Endothelial cell of umbilical vein (primary cell): ENCODE data around the gene OSBPL8.

Source experiments
- MYC ChIP-seq: IDR thresholded peaks from one replicate; pipeline ENCODE4 v1.6.1; 2011; ENCODE audit warnings: mild to moderate bottlenecking, low read depth, low read length
- POLR2A ChIP-seq: IDR thresholded peaks from 2 replicates; pipeline ENCODE4 v1.6.1; 2012; ENCODE audit warnings: low read depth, mild to moderate bottlenecking, control low read depth, low read length
- POLR2AphosphoS5 ChIP-seq: IDR thresholded peaks from 2 replicates; pipeline ENCODE4 v1.6.1; 2012; ENCODE audit warnings: low read depth, mild to moderate bottlenecking, control low read depth, low read length, moderate library complexity; ENCODE audit not compliant: insufficient read depth
- TF ChIP-seq, protein P1 (sequence below), 2 donors: IDR thresholded peaks; 1 replicate in 1 of 2; 2 replicates in 1 of 2; pipeline ENCODE4 v1.5.1; 2011; ENCODE audit warnings: low read length in 2 of 2, mild to moderate bottlenecking in 2 of 2, moderate library complexity in 2 of 2, control low read depth in 1 of 2, inconsistent platforms in 1 of 2, low read depth in 1 of 2; ENCODE audit not compliant: insufficient read depth in 1 of 2; ENCODE audit errors: extremely low read depth in 1 of 2

DNA sequence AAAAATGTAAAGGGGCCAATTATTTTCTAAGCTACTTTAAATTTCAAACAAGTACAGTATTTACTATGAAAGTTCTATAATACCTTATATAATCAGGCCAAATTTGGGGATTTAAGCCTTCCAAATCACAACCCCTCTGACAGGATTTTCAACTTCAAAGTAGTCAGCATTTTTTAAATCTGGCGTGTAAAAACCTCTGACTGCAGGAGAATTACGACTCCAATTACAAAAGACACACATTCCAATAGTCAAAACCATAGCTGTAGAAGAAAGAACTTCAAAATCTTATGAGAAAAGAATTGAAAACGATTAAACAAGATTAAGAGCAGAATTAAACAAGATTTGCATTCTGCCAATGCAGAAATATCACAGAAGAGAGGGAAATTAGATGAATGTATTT is 12.7 kb downstream of the OSBPL8 start:
- TF ChIP-seq, protein P1, sequence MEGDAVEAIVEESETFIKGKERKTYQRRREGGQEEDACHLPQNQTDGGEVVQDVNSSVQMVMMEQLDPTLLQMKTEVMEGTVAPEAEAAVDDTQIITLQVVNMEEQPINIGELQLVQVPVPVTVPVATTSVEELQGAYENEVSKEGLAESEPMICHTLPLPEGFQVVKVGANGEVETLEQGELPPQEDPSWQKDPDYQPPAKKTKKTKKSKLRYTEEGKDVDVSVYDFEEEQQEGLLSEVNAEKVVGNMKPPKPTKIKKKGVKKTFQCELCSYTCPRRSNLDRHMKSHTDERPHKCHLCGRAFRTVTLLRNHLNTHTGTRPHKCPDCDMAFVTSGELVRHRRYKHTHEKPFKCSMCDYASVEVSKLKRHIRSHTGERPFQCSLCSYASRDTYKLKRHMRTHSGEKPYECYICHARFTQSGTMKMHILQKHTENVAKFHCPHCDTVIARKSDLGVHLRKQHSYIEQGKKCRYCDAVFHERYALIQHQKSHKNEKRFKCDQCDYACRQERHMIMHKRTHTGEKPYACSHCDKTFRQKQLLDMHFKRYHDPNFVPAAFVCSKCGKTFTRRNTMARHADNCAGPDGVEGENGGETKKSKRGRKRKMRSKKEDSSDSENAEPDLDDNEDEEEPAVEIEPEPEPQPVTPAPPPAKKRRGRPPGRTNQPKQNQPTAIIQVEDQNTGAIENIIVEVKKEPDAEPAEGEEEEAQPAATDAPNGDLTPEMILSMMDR (IDR thresholded peaks at IDR 0.05; ENCODE audit: extremely low read depth in 1 of 2, insufficient read depth in 1 of 2, low read depth in 1 of 2, low read length in 2 of 2): no peak
- TF ChIP-seq MYC (no peak), POLR2A (no peak), POLR2AphosphoS5 (no peak)
